Neural cell (in vitro differentiated cells): ENCODE data around the gene INO80E.

Experiments used
- EP300 ChIP-seq: fragments of 450-650 bp; conservative IDR thresholded peaks from 2 replicates; pipeline ENCODE4 v1.6.1; 2014; ENCODE audit warnings: antibody characterized with exemption, mild to moderate bottlenecking, moderate library complexity; ENCODE audit not compliant: poor library complexity, severe bottlenecking
- SMC3 ChIP-seq: fragments of 450-650 bp; conservative IDR thresholded peaks from 2 replicates; pipeline ENCODE4 v1.6.1; 2014; ENCODE audit warnings: antibody characterized with exemption, mild to moderate bottlenecking, moderate library complexity; ENCODE audit not compliant: poor library complexity
- TAF1 ChIP-seq: IDR thresholded peaks from 2 replicates; pipeline ENCODE4 v1.6.1; 2012; ENCODE audit warnings: low read depth
- TF ChIP-seq, protein P1 (sequence below): IDR thresholded peaks from 2 replicates; pipeline ENCODE4 v1.6.1; 2012; ENCODE audit warnings: borderline replicate concordance

DNA sequence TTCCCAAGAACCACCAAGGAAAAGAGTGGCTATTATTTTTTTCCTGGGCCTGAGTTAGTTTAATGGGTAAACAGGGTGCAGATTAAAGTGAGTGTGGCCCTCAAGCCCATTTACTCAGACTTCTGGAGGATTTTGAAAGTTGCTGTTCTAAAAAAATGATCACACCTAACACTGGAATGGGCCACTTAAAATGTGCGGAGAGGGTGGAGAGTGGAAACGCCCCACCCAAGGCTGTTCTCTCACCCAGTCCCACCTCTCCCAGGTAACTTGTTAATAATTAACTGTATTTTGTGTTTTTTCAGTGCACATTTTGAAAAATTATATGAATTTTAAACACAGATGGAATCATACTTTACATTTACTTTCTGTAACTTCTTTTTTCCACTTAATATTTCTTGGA is 6.0 kb upstream of the INO80E start:
- no peak for TF ChIP-seq EP300
- no peak for TF ChIP-seq TAF1
- TF ChIP-seq, protein P1, sequence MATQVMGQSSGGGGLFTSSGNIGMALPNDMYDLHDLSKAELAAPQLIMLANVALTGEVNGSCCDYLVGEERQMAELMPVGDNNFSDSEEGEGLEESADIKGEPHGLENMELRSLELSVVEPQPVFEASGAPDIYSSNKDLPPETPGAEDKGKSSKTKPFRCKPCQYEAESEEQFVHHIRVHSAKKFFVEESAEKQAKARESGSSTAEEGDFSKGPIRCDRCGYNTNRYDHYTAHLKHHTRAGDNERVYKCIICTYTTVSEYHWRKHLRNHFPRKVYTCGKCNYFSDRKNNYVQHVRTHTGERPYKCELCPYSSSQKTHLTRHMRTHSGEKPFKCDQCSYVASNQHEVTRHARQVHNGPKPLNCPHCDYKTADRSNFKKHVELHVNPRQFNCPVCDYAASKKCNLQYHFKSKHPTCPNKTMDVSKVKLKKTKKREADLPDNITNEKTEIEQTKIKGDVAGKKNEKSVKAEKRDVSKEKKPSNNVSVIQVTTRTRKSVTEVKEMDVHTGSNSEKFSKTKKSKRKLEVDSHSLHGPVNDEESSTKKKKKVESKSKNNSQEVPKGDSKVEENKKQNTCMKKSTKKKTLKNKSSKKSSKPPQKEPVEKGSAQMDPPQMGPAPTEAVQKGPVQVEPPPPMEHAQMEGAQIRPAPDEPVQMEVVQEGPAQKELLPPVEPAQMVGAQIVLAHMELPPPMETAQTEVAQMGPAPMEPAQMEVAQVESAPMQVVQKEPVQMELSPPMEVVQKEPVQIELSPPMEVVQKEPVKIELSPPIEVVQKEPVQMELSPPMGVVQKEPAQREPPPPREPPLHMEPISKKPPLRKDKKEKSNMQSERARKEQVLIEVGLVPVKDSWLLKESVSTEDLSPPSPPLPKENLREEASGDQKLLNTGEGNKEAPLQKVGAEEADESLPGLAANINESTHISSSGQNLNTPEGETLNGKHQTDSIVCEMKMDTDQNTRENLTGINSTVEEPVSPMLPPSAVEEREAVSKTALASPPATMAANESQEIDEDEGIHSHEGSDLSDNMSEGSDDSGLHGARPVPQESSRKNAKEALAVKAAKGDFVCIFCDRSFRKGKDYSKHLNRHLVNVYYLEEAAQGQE: no peak
- TF ChIP-seq SMC3: no peak
